Measurements from ENCODE around the gene LPCAT1. TPM values are rescaled to one million over a fixed set of nuclear protein-coding genes. Genes with fewer than 3 reads are reported as not detected.
A peak's percentile ranks its signal among the peaks of the same experiment; 100 is the strongest.

Gene LPCAT1
- total and polyA plus RNA-seq, 2 of the 13 experiments (the other 11 are each of a cell fraction or from before 2014, with no cell fraction given) = 29.8 to 90.6 TPM

- CTCF ChIA-PET (ENCODE audit: low intra/inter-chr PET ratio, low total read pairs) = no interaction called here
- no peak for FAIRE-seq
These were observed 75.9 kb downstream of the LPCAT1 start for GRCh38 chr5:1447671-1448361.

More at GRCh38 chr5:1447671-1448361, 75.9 kb downstream of the LPCAT1 start:
- WGBS (ENCODE audit: low lambda C conversion rate) = no CpG with 5 or more reads among the region's 16 CpGs
- H3K9me3 ChIP-seq (ENCODE audit: low read length) = no peaks in the 10 kb centered on the region
- H3K4me3 ChIP-seq (replicated peaks in 1 of 3; ENCODE audit: insufficient read depth in 1 of 3, low read depth in 2 of 3, low read length in 3 of 3) = no peak overlapping the region
- BruUV-seq (replicated peaks) = no TSS peak
- H3K36me3 ChIP-seq (replicated peaks in 1 of 2; ENCODE audit: control insufficient read depth in 1 of 2, insufficient read depth in 2 of 2, low read length in 2 of 2) = no peaks in the 10 kb centered on the region
- DNase-seq (ENCODE audit: low spot score) (no peak), ATAC-seq (peak; percentile 20)
- peaks cover 15 to 53% of the 10 kb centered on the region in 2 experiments for H3K27me3 ChIP-seq (ENCODE audit: control insufficient read depth in 1 of 2, insufficient read depth in 2 of 2, low read length in 2 of 2)
- H3K9ac ChIP-seq (ENCODE audit: insufficient read depth, low read depth, low read length) = no peak overlapping the region
- intact Hi-C loops (cut with micrococcal nuclease; ENCODE audit: unreplicated experiment) = no loop called here
- POLR2A ChIA-PET = no interaction called here
- no peaks in the 10 kb centered on the region for H3K4me1 ChIP-seq (ENCODE audit: insufficient read depth, low read length)
- H2AFZ ChIP-seq (ENCODE audit: low read length) = no peak overlapping the region
- H3K79me2 ChIP-seq (ENCODE audit: insufficient read depth, low read length) = no peaks in the 10 kb centered on the region
- no peaks in the 10 kb centered on the region for H4K20me1 ChIP-seq (ENCODE audit: insufficient read depth, low read length)
- in situ Hi-C loops (cut with HindIII; ENCODE audit: extremely low pct_ligation_motif_present, low pct_unique_long_range_greater_than_20kb) = no loop called here
- H3K4me2 ChIP-seq (ENCODE audit: low read depth, low read length) = no peak overlapping the region
- TF ChIP-seq MAFK (conservative IDR thresholded peaks at IDR 0.05 in 1 of 2, IDR thresholded peaks at IDR 0.05 in 1 of 2; ENCODE audit: low read length in 2 of 2) (0 out of 4 replicates have a peak, but pooled peaks of 1 of the 2 experiments have one; percentile 2), EZH2 (conservative IDR thresholded peaks at IDR 0.05; ENCODE audit: low read depth, low read length) (0 out of 2 replicates have a peak, but pooled peaks have one; percentile 25), ZGPAT (CRISPR knock-in tag; IDR thresholded peaks at IDR 0.05) (no peak)
- TF ChIP-seq, protein P1, sequence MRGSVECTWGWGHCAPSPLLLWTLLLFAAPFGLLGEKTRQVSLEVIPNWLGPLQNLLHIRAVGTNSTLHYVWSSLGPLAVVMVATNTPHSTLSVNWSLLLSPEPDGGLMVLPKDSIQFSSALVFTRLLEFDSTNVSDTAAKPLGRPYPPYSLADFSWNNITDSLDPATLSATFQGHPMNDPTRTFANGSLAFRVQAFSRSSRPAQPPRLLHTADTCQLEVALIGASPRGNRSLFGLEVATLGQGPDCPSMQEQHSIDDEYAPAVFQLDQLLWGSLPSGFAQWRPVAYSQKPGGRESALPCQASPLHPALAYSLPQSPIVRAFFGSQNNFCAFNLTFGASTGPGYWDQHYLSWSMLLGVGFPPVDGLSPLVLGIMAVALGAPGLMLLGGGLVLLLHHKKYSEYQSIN (CRISPR knock-in tag; IDR thresholded peaks at IDR 0.05; ENCODE audit: borderline replicate concordance) = no peak
- no peak overlapping the region for H3K27ac ChIP-seq (ENCODE audit: extremely low read length, insufficient read depth, low read length)

All from HepG2 (cell line).